Activated CD8-positive, alpha-beta T cell treated with anti-CD3 and anti-CD28 coated beads for 36 hours (primary cell): ENCODE results near the gene RFPL3. TPM values are rescaled to one million over a fixed set of nuclear protein-coding genes. Genes with fewer than 3 reads are reported as not detected.

Source experiments
- ATAC-seq: fragments of 200-7000 bp; cut with Tn5 transposase; one replicate; pipeline ENCODE4 v1.10.0; 2021; ENCODE audit warnings: mild to moderate bottlenecking, moderate library complexity
- CTCF ChIA-PET: fragments of 350-600 bp; sonication (Branson Sonifier 250); formaldehyde crosslinking; loops from one replicate; lab custom pipeline; 2021; ENCODE audit warnings: antibody characterized with exemption; lab: Charles Lee
- POLR2A ChIA-PET: fragments of 350-600 bp; sonication (Branson Sonifier 250); formaldehyde crosslinking; loops from one replicate; lab custom pipeline; 2021; ENCODE audit warnings: antibody characterized with exemption; lab: Charles Lee
- DNase-seq: peaks from one replicate; pipeline ENCODE4 v3.0.0-alpha.2; 2020
- H3K27ac Mint-ChIP-seq: one replicate; pipeline ENCODE4 v1.8.0; 2021; ENCODE audit warnings: mild to moderate bottlenecking, mixed read lengths
- H3K27me3 Mint-ChIP-seq: one replicate; pipeline ENCODE4 v1.8.0; 2021; ENCODE audit warnings: mixed read lengths
- H3K36me3 Mint-ChIP-seq: one replicate; pipeline ENCODE4 v1.8.0; 2021; ENCODE audit warnings: low read depth, mixed read lengths
- H3K4me1 Mint-ChIP-seq: one replicate; pipeline ENCODE4 v1.8.0; 2021; ENCODE audit warnings: low read depth, mixed read lengths
- H3K4me3 Mint-ChIP-seq: one replicate; pipeline ENCODE4 v1.8.0; 2021; ENCODE audit warnings: mild to moderate bottlenecking, moderate library complexity, mixed read lengths
- H3K9me3 Mint-ChIP-seq: one replicate; pipeline ENCODE4 v1.8.0; 2021; ENCODE audit warnings: mixed read lengths
- CTCF ChIP-seq: fragments of 200-600 bp; IDR thresholded peaks from one replicate; pipeline ENCODE4 v1.8.0; 2022; ENCODE audit warnings: antibody characterized with exemption, mild to moderate bottlenecking
- intact Hi-C: fragments of 100-400 bp; cut with micrococcal nuclease; formaldehyde crosslinking; loops from one replicate; pipeline ENCODE4 v1.10.0; 2022
- total RNA-seq, 2 experiments: library from RNA; stranded (reverse); gene quantifications; one replicate each; pipeline ENCODE4 v1.2.3, GENCODE V29; 2021

RFPL3 gene
- total RNA-seq, 2 experiments from 2014 or later, result not detected

- Mint-ChIP-seq H3K9me3 (no peaks in the 10 kb centered on the region), H3K4me1 (no peaks in the 10 kb centered on the region), H3K4me3 (no peak overlapping the region), H3K36me3 (no peaks in the 10 kb centered on the region), H3K27ac (no peak overlapping the region), H3K27me3 (peaks cover 4% of the 10 kb centered on the region)
- ATAC-seq (no peak), DNase-seq (no peak)
- intact Hi-C loops, result no loop called here
- POLR2A ChIA-PET, result no interaction called here
- CTCF ChIA-PET, result no interaction called here
- no peak for TF ChIP-seq CTCF
Measured at GRCh38 chr22:32328306-32329201, 29.1 kb upstream of the RFPL3 start.

- Mint-ChIP-seq H3K4me3 (no peak overlapping the region), H3K4me1 (no peaks in the 10 kb centered on the region), H3K9me3 (no peaks in the 10 kb centered on the region), H3K27ac (no peak overlapping the region), H3K27me3 (peaks cover 8% of the 10 kb centered on the region), H3K36me3 (no peaks in the 10 kb centered on the region)
- ATAC-seq (no peak), DNase-seq (no peak)
- CTCF ChIA-PET, result no interaction called here
- no peak for TF ChIP-seq CTCF
- POLR2A ChIA-PET, result no interaction called here
- intact Hi-C loops, result no loop called here
Measured at GRCh38 chr22:32329202-32329645, 28.4 kb upstream of the RFPL3 start.

- intact Hi-C loops, result no loop called here
- CTCF ChIA-PET, result no interaction called here
- Mint-ChIP-seq H3K4me1 (no peaks in the 10 kb centered on the region), H3K36me3 (no peaks in the 10 kb centered on the region), H3K27me3 (peaks cover 11% of the 10 kb centered on the region), H3K9me3 (no peaks in the 10 kb centered on the region), H3K27ac (no peak overlapping the region), H3K4me3 (no peak overlapping the region)
- DNase-seq, result no peak
- ATAC-seq, result no peak
- POLR2A ChIA-PET, result no interaction called here
- no peak for TF ChIP-seq CTCF
Measured at GRCh38 chr22:32331236-32331917, 26.3 kb upstream of the RFPL3 start.

- intact Hi-C loops, result no loop called here
- ATAC-seq (no peak), DNase-seq (no peak)
- H3K4me3 Mint-ChIP-seq, result no peak overlapping the region
- POLR2A ChIA-PET, result no interaction called here
- TF ChIP-seq CTCF, result no peak
- H3K27ac Mint-ChIP-seq, result no peak overlapping the region
- no peaks in the 10 kb centered on the region for H3K4me1 Mint-ChIP-seq
- CTCF ChIA-PET, result no interaction called here
- H3K9me3 Mint-ChIP-seq, result no peaks in the 10 kb centered on the region
- H3K27me3 Mint-ChIP-seq, result peaks cover 11% of the 10 kb centered on the region
- H3K36me3 Mint-ChIP-seq, result no peaks in the 10 kb centered on the region
Measured at GRCh38 chr22:32331918-32332725, 25.5 kb upstream of the RFPL3 start.
